ENCODE measurements around the gene SCAI.
"Not testable (repeated sequence)": the region's sequence is repeated elsewhere in the genome, so short reads cannot be mapped to it uniquely, and the experiment has no call there.

GRCh38 chr9:125179776-125180175, 36.4 kb upstream of the SCAI start:
- not testable (repeated sequence) for TF ChIP-seq CTCF (conservative IDR thresholded peaks at IDR 0.05 in 1 of 2, IDR thresholded peaks at IDR 0.05 in 1 of 2; ENCODE audit: low read depth in 1 of 2, low read length in 2 of 2); EZH2 (IDR thresholded peaks at IDR 0.05; ENCODE audit: low read length, missing control alignments)
